HG03108 (cell line): ENCODE results near the gene ATF7.

ENCODE experiments used
- ATAC-seq: cut with Tn5 transposase; IDR thresholded peaks from one replicate; pipeline ENCODE4 v1.9.1; 2021; ENCODE audit warnings: moderate library complexity; ENCODE audit not compliant: unreplicated experiment

ATF7 gene

GRCh38 chr12:53532524-53533445, 93.4 kb downstream of the ATF7 start:
- no peak for ATAC-seq

DNA sequence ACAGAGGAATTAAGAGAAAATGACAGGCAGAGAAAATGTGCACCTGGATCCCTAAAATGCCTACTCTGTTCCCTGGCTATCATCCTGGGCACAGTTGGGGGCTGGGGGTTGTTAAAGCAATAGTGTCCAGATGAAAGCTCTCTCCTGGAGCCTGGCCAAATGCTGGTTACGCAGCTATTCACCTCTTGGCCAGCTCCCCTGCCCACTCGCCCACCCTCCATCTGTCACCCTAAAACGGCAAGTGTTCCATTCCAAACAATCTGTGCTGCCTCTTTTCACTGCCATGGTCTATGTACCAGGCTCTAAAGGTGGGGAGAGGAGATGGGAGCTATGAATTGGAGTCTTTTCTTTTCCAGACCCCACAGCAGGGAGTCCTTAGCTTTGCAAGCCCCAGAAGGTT, 94.2 kb downstream of the ATF7 start:
- ATAC-seq: no peak

GRCh38 chr12:53530920-53531319, 95.3 kb downstream of the ATF7 start:
- no peak for ATAC-seq

- ATAC-seq: no peak
Measured at GRCh38 chr12:53530061-53530460, 96.1 kb downstream of the ATF7 start.

DNA sequence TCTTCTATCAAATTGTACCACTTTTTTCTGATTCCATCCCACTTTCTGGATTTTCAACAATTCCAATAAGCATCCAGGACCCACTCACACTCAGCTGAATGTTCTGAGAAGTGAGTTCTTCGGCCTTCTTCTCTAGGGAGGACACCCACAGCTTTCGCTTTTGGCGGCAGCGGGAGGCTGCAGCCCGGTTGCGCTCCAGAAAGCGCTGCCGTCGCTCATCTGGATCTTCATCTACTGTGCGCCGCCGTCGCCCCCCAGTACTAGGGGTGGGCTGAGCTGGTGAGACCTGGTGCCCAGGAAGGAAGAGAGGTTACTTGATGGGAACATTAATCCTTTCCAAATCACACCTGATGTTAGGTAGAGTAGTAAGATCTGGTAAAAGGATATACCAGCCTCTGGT, 101.7 kb downstream of the ATF7 start:
- no peak for ATAC-seq

GRCh38 chr12:53523131-53523530, 103.1 kb downstream of the ATF7 start:
- ATAC-seq: no peak

GRCh38 chr12:53518381-53518780, 107.8 kb downstream of the ATF7 start:
- no peak for ATAC-seq

- ATAC-seq: no peak
Measured at GRCh38 chr12:53516758-53517455, 109.3 kb downstream of the ATF7 start.

GRCh38 chr12:53515291-53515680, 110.9 kb downstream of the ATF7 start:
- no peak for ATAC-seq

DNA sequence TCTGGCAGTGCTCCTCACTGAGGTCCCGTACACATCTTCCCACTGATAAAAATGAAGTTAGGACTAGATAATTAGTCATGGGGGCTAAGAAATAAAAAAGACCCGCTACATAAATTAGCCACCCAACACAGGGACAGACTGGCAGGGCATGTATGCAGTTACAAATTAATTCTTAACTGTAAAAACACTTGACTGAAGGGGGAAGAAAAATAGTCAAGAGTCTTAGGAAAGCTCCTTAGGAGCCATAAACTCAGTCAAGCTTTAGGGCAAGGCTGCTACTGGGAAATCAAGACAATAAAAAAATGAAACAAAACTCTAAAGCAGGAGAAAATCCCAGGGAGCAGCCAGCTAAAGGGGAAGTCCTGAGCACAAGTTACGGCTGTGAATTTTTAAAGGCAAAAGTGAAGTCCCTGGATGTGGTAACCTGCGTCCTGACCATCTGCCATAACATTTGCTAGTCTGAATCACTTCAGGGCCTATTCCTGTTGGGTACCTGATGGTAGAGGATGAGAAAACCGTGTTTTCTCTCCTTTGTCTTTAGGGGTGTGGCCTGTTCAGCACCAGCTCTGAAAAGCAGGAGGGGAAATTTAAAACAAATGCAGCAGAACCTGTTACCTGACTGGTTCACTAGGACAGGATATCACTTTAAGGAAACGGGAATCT, 111.4 kb downstream of the ATF7 start:
- no peak for ATAC-seq

GRCh38 chr12:53513712-53514410, 112.3 kb downstream of the ATF7 start:
- ATAC-seq: no peak

DNA sequence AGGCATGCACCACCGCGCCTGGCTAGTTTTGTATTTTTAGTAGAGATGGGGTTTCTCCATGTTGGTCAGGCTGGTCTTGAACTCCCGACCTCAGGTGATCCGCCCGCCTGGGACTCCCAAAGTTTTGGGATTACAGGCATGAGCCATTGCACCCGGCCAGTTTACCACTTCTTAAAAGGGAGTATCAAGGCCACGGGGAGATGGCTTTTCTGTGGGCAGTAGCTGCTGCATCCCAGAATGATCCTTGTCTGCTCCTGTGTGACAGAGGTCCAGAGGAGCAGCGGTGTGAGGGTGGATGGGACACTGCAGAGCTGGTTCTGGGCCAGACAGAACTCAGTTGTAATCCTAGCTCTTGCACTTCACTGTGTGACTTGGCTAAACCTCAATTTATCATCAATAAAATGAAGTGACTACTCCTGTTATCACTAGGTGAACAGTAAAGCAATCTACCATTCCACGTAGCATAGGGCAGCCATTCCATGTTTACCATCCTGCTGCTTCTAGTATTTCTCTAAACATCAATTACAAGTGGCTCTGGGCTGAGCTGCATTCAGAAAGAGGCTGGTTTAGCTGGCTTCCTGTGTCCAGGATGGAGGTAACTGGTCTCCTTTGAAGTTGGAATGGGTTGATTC, 115.9 kb downstream of the ATF7 start:
- no peak for ATAC-seq

- ATAC-seq: peak; percentile 83
Measured at GRCh38 chr12:53508534-53509170, 117.5 kb downstream of the ATF7 start.

- ATAC-seq: no peak
Measured at GRCh38 chr12:53507603-53507885, 118.6 kb downstream of the ATF7 start.

DNA sequence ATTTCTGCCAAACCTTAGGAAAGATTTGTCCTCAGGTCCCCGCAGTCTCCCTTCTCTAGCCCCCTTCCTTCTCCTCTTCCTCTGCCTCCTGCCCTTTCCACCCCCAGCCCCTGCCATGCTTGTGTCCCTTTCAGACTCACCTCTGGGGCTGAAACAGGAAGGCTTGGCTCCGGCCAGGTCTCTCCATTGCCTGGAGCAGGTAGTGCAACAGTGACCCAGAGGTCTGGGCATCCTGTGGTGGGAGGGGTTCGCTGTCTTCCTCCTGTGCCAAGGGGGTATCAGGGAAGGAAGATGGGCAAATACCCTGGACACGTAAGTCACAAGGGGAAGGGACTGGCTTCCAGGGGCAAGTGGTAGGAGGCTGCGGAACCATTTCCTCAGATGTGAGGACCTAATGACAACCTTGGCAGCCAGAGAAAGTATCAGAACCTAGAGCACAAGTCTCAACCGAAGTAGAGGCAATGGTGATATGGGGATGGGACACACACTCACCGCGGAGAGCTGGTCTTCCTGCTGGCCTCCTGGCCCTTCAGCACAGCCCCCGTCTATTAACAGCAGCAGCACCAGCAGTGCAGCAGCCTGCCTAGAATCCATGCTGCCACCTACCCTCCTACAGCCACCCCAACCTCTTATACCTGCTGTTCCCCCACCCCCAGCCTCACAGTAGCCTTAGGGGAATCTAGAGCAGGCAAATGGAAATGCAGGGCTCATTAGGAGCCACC, 119.1 kb downstream of the ATF7 start, which contains the start of gene NPFF:
NPFF (minus strand) TSS at position 604 of the 722 bp plus-strand sequence; CDS start at position 594, 10 bp downstream.
- no peak for ATAC-seq

- no peak for ATAC-seq
Measured at GRCh38 chr12:53506450-53506785, 119.8 kb downstream of the ATF7 start.

DNA sequence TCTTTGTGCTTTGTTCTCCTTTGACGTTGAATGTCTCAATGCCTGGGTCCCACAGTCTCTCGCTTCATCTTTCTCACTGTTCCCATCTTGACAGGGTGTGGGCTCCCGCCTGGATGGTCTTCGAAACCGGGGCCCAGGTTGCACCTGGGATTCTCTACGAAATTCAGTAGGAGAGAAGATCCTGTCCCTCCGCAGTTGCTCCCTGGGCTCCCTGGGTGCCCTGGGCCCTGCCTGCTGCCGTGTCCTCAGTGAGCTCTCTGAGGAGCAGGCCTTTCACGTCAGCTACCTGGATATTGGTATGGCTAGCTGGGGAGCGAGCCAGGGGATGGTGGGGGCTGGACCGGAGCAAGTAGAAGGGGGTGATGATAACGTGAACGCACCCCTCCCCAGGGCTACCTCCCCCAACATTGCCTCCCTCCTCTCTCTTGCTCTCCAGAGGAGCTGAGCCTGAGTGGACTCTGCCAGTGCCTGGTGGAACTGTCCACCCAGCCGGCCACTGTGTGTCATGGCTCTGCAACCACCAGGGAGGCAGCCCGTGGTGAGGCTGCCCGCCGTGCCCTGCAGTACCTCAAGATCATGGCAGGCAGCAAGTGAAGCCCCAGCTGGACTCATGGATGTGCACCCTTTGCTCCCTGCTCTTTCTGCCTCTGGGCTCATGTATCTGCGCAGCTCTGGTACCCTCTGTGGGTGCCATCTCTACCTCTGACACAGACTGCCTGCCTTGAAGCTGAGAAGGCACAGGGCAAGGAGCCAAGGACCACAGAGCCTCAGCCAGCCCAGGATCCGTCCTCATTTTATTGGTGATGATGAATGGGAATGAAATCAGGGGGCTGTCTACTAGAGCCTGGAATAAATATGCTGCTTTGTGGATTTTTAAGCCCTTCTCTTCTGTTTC, 120.4 kb downstream of the ATF7 start:
- no peak for ATAC-seq

DNA sequence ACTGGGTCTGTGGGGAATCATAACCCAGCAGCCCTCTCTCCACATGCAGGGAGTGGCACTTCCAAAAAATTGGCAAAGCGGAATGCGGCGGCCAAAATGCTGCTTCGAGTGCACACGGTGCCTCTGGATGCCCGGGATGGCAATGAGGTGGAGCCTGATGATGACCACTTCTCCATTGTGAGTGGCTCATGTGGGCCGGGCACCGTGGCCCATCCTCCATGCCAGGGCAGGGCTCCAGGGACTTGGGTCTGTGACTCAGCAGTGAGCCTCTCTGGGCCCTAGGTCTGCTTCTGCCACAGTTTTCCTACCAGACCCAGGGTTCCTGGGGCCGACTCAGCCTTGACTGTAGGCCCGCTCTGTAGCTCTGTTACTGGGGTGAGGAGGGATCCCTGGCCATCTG, 121.1 kb downstream of the ATF7 start:
- ATAC-seq: no peak
